NCI-H446 treated with DMSO at 0.1 percent for 48 hours (cell line): ENCODE results near the gene CUX1.
A peak's percentile ranks its signal among the peaks of the same experiment; 100 is the strongest.
"Not testable (repeated sequence)": the region's sequence is repeated elsewhere in the genome, so short reads cannot be mapped to it uniquely, and the experiment has no call there.

ENCODE experiments used
- DNase-seq: peaks from one replicate; lab custom pipeline; 2025; lab: John Stamatoyannopoulos, UW

The CUX1 gene

DNA sequence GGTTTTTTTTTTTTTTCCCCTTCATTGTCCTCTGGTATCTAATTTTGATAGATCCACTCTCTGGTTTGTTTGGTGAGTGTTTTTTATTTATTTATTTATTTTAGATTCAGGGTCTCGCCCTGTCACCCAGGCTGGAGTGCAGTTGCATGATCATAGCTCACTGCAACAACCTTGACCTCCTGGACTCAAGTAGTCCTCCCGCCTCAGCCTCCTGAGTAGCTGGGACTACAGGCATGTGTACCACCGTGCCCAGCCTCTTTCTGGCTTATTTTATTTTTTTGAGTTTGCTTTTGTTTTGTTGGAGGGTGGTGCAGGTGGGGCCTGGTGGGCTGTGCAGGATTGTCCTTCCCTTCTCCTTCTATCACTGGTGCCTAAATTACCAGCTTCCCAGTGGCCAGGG lies 282.0 kb downstream of the CUX1 start:
- no peak for DNase-seq

GRCh38 chr7:102101111-102101551 lies 283.7 kb downstream of the CUX1 start:
- no peak for DNase-seq

GRCh38 chr7:102101926-102102325 lies 284.5 kb downstream of the CUX1 start:
- DNase-seq, result no peak

GRCh38 chr7:102103027-102103372 lies 285.6 kb downstream of the CUX1 start:
- DNase-seq, result no peak

DNA sequence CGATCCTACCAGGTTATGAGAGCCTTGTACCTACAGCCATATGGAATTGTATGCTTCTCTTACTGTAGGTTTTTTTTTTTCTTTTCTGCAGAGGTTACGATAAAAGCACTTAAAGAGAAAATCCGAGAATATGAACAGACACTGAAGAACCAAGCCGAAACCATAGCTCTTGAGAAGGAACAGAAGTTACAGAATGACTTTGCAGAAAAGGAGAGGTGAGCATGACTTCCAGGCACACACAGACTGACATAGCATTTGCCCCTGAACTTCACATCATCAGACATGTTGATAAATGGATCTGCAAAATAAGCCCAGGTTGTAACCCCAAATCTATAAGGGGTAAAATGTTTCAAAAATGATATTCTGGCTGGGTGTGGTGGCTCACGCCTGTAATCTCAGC lies 286.8 kb downstream of the CUX1 start:
- no peak for DNase-seq

DNA sequence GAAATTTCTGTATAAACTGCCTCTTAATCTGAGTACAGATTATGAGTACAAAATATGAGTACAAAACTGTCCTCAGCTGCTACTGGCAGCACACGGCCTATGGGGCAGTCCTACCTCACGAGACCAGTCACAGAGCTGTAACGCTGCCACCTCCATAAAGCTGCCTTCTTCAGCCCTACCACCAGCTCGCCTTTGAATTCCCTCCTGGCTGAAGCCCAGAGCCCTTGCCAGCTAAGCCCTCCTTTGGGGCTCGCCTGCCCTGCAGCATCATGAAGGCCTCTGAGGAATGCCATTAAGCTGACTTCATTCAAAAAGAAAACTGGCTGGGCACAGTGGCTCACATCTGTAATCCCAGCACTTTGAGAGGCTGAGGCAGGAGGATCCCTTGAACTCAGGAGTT lies 289.2 kb downstream of the CUX1 start:
- DNase-seq, result no peak

DNA sequence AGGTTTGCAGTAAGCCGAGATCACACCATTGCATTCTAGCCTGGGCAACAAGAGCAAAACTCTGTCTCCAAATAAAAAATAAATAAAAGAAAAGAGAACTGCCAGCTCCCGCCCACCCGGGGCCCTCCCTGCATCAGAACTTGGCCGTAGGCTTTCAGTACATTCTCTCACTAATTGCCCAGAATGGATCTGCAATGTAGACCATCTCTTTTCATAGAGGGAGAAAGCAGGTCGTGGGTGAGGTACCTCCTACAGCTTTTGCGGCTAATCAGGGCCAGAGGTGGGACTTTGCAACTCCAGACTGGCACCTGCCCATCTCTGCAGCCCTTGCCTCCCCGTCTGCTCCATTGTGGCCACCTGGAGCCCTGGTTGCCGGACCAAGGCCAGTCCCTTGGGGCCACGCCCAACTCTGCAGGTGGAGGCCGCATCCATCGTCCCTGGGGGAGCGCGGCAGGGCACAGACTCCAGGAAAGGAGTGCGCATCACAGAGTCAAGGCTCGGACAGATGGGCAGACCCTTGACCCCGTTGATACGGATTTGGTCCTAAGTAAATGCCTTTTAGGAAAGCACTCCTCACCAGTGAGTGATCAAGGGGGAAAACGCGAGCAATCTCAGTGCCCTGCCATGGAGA lies 290.2 kb downstream of the CUX1 start:
- no peak for DNase-seq

GRCh38 chr7:102111061-102112041 lies 293.9 kb downstream of the CUX1 start:
- DNase-seq, result no peak

GRCh38 chr7:102115181-102115580 lies 297.8 kb downstream of the CUX1 start:
- DNase-seq, result no peak

DNA sequence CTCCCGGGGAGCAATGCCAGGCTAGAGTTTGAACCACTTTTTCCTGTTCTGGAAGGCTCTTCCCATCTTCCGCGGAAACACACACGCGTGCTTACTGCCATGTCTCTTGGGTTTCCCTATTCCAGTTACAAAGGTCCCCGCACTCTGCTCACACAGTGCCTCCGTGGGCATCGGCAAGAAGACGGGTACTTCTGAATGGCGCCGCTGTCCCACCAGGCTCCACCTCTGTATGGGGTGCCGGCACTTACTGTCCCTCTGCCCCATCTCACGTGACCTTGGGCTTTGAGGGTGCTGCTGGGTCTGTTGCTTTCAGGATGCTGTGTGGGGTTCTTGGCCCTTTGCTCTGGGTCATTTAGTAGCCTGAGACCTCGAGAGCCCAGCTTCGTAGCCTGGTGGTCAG lies 298.5 kb downstream of the CUX1 start:
- no peak for DNase-seq

GRCh38 chr7:102117743-102118142 lies 300.3 kb downstream of the CUX1 start:
- DNase-seq, result no peak

GRCh38 chr7:102119213-102119651 lies 301.8 kb downstream of the CUX1 start:
- DNase-seq, result no peak

- no peak for DNase-seq
Observed at GRCh38 chr7:102119925-102120324, 302.5 kb downstream of the CUX1 start.

- no peak for DNase-seq
Observed at GRCh38 chr7:102120666-102121195, 303.3 kb downstream of the CUX1 start.

- DNase-seq, result no peak
Observed at GRCh38 chr7:102122026-102122425, 304.6 kb downstream of the CUX1 start.

DNA sequence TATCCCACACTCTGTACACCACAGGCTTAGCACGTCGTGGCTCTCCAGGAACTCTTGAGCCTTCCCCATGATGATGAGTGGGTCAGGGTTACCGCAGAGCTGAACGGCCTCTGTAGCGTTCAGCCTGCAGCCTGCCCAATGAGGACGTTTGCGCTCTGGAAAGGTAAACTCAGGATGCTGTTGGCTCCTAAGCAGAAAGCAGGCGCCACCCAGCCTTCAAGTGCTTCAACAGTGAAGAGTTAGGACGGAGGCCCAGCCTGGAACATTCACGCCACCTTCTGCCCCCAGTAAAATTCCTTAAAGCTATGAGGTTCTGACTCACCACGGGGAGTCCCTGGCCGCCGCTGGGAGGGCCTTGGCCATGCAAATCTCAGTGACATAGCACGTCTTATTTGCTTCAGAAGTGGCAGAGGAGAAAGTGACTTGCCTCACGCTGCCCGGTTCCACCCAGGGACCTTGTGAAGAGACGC lies 307.7 kb downstream of the CUX1 start:
- no peak for DNase-seq

DNA sequence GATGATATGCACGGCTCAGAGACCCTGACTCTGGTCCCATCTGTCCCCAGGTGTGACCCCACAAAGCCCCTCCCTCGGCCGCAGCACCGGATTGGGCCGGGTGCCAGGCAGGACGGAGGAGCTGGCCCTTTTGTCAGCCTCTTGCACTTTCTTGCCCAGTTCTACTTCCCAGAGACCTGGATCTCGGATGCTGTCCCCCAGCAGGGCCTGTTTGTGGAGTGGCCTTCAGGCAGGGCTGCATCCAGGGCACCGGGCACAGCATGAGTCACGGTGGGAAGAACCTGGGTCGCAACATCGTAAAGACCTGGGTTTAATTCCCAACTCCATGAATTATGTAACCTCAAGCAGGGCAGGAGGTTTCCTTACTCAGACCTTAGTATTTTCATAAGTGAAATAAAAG lies 310.9 kb downstream of the CUX1 start:
- DNase-seq, result no peak

DNA sequence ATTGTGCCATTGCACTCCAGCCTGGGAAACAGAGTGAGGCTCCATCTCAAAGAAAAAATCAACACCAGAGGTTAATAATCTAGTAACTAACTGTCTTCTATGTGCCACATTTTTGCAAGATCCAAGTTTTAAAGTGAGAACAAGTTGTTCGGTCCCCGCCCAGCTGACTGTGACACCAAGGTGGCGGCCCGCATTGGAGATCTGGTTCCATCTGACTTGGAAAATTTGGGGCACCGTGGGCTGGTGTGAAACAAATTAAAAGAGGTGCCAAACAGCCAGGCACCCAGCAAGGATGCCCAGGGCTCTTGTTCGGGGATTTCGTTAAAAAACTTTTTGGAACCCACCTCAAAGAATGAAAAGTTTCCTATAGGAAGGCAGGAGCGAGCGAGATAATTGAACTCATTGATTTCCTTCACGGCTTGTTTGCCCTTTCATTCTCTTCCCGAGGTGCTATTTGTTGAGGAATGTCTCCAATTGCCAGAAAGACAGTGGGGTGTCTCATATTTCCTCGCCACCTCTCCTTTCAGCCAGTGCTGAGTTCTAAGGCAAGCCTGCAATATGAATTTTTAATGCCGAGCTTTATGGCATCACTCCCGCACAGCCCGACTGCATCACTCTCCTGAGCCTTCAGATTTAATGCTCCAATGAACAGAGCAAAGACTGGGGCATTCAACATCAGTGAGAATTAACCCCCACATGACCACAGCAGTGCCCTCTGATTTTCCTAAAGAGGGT lies 312.4 kb downstream of the CUX1 start:
- DNase-seq, result peak; percentile 0

DNA sequence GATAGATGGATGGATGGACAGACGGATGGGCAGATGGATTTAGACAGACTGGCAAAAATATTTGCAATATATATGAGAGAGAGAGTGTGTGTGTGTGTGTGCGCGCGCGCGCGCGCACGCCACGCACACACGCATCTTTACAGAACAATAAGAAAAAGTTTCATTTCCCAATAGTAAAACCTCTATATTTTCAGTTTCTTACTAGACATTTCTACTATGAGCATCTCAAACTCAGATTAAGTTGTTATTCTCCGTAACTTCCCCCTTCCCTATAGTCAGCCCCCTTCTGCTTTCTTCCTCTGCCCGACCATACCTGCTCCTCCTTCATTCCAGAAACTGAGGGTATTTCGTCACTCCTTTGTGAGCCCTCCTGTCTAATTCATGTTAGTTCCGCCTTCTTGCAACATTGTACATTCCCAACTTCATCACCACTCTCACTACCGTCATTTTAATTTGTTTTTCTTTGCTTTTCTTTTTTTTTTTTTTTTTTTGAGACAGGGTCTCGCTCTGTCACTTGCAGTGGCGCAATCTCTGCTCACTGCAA lies 314.9 kb downstream of the CUX1 start:
- no peak for DNase-seq

- no peak for DNase-seq
Observed at GRCh38 chr7:102138676-102139075, 321.2 kb downstream of the CUX1 start.

DNA sequence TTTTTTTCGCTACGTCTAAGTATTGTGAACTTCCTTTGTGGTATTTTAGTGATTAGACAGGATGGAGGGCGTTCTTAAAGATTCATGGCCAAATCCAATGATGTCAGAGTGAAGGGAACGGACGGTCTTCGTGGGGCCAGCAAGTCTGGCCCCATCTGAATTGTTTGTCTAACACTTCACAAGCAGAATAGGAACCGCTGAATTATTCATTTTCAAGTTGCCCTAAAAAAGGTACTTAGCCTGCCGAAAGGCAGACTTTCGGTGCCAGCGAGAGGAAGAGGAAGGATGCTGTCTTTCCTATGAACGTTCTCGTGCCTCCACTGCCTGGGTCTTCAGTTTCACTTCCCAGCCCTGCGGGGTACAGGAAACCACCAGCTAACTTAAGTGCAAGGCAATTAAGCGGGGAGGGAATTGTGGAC lies 323.5 kb downstream of the CUX1 start:
- DNase-seq, result no peak

- DNase-seq, result not testable (repeated sequence)
Observed at GRCh38 chr7:102142433-102142832, 325.0 kb downstream of the CUX1 start.
